GM23338 (cell line): ENCODE results near the gene UPF1. TPM values are rescaled to one million over a fixed set of nuclear protein-coding genes. Genes with fewer than 3 reads are reported as not detected.

Experiments used
- ATAC-seq: fragments of 200-7000 bp; cut with Tn5 transposase; 3 replicates; pipeline ENCODE4 v1.9.1; 2020
- DNase-seq: peaks from one replicate; pipeline ENCODE4 v3.0.0-alpha.2; 2015; ENCODE audit warnings: low spot score
- H2AFZ ChIP-seq: fragments of 200-600 bp; sonication (generic); 2 replicates; pipeline ENCODE4 v1.8.0; 2016; ENCODE audit warnings: antibody characterized with exemption, mild to moderate bottlenecking, moderate library complexity
- H3F3A ChIP-seq: fragments of 200-600 bp; sonication (generic); replicated peaks from 2 replicates; pipeline ENCODE4 v1.8.0; 2017; ENCODE audit warnings: antibody characterized with exemption, mixed run types, low read depth
- H3K27ac ChIP-seq: fragments of 200-600 bp; sonication (generic); 2 replicates; pipeline ENCODE4 v1.6.1; 2016; ENCODE audit warnings: low read depth
- H3K27me3 ChIP-seq: fragments of 200-600 bp; sonication (generic); 2 replicates; pipeline ENCODE4 v1.8.0; 2016; ENCODE audit warnings: mild to moderate bottlenecking, mixed run types, moderate library complexity; ENCODE audit not compliant: insufficient read depth
- H3K36me3 ChIP-seq: fragments of 200-600 bp; sonication (generic); 2 replicates; pipeline ENCODE4 v1.8.0; 2016; ENCODE audit warnings: mild to moderate bottlenecking; ENCODE audit not compliant: insufficient read depth
- H3K4me1 ChIP-seq: fragments of 200-600 bp; sonication (generic); 2 replicates; pipeline ENCODE4 v1.8.0; 2016; ENCODE audit warnings: mild to moderate bottlenecking, moderate library complexity; ENCODE audit not compliant: insufficient read depth
- H3K4me2 ChIP-seq: fragments of 200-600 bp; sonication (generic); 2 replicates; pipeline ENCODE4 v1.7.1; 2017; ENCODE audit warnings: mixed run types
- H3K4me3 ChIP-seq: fragments of 200-600 bp; sonication (generic); 2 replicates; pipeline ENCODE4 v1.6.1; 2016; ENCODE audit warnings: mixed run types
- H3K79me2 ChIP-seq: fragments of 200-600 bp; sonication (generic); replicated peaks from 2 replicates; pipeline ENCODE4 v1.8.0; 2017; ENCODE audit warnings: mild to moderate bottlenecking; ENCODE audit not compliant: insufficient read depth
- H3K9me2 ChIP-seq: fragments of 200-600 bp; sonication (generic); 2 replicates; pipeline ENCODE4 v1.8.0; 2017; ENCODE audit not compliant: insufficient read depth
- H4K20me1 ChIP-seq: fragments of 200-600 bp; sonication (generic); replicated peaks from 2 replicates; pipeline ENCODE4 v1.8.0; 2017; ENCODE audit warnings: mild to moderate bottlenecking; ENCODE audit not compliant: insufficient read depth
- H3K27ac Mint-ChIP-seq: 2 replicates; pipeline ENCODE4 v1.8.0; 2020; ENCODE audit warnings: inconsistent platforms, mild to moderate bottlenecking, moderate library complexity, mixed read lengths
- H3K27me3 Mint-ChIP-seq: 3 replicates; pipeline ENCODE4 v1.8.0; 2022; ENCODE audit warnings: low read depth, mild to moderate bottlenecking, moderate library complexity, mixed read lengths, inconsistent platforms; ENCODE audit not compliant: insufficient read depth, poor library complexity
- H3K36me3 Mint-ChIP-seq: 3 replicates; pipeline ENCODE4 v1.8.0; 2021; ENCODE audit warnings: low read depth, mild to moderate bottlenecking, inconsistent platforms, moderate library complexity, mixed read lengths
- H3K4me1 Mint-ChIP-seq: 3 replicates; pipeline ENCODE4 v1.8.0; 2020; ENCODE audit warnings: mild to moderate bottlenecking, inconsistent platforms, mixed read lengths
- H3K4me3 Mint-ChIP-seq: 3 replicates; pipeline ENCODE4 v1.8.0; 2021; ENCODE audit warnings: moderate library complexity, mild to moderate bottlenecking, inconsistent platforms, mixed read lengths
- H3K9me3 Mint-ChIP-seq: 3 replicates; pipeline ENCODE4 v1.8.0; 2020; ENCODE audit warnings: moderate library complexity, mild to moderate bottlenecking, inconsistent platforms, mixed read lengths
- CREB1 ChIP-seq: fragments of 250-450 bp; sonication (Bioruptor Pico); IDR thresholded peaks from 2 replicates; pipeline ENCODE4 v1.5.0; 2020; ENCODE audit warnings: low read depth, mild to moderate bottlenecking, moderate library complexity
- CTCF ChIP-seq, 2 experiments: fragments of 200-600 bp in 1 of 2; sonication (generic) in 1 of 2; conservative IDR thresholded peaks; 2 replicates each; pipeline versions ENCODE4 v1.5.1 to v1.6.1; 2016 to 2017; ENCODE audit warnings: antibody characterized with exemption in 2 of 2, low read depth in 2 of 2, mild to moderate bottlenecking in 2 of 2, moderate library complexity in 1 of 2
- ETS1 ChIP-seq: IDR thresholded peaks from 2 replicates; pipeline ENCODE4 v1.6.1; 2016; ENCODE audit warnings: antibody characterized with exemption
- EZH2 ChIP-seq: fragments of 200-600 bp; sonication (generic); IDR thresholded peaks from one replicate; pipeline ENCODE4 v1.8.0; 2017; ENCODE audit warnings: antibody characterized with exemption, mild to moderate bottlenecking, low read depth; ENCODE audit not compliant: unreplicated experiment
- EZH2phosphoT487 ChIP-seq: fragments of 200-600 bp; sonication (generic); IDR thresholded peaks from one replicate; pipeline ENCODE4 v1.8.1; 2018; ENCODE audit warnings: antibody characterized with exemption; ENCODE audit not compliant: unreplicated experiment
- JUNB ChIP-seq: IDR thresholded peaks from one replicate; pipeline ENCODE4 v1.6.1; 2016; ENCODE audit warnings: antibody characterized with exemption; ENCODE audit not compliant: unreplicated experiment
- NANOG ChIP-seq: IDR thresholded peaks from 2 replicates; pipeline ENCODE4 v1.6.1; 2016; ENCODE audit warnings: antibody characterized with exemption, borderline replicate concordance
- POLR2AphosphoS5 ChIP-seq: IDR thresholded peaks from 2 replicates; pipeline ENCODE4 v1.6.1; 2016; ENCODE audit warnings: antibody characterized with exemption, low read depth
- REST ChIP-seq: IDR thresholded peaks from one replicate; pipeline ENCODE4 v1.6.1; 2018; ENCODE audit warnings: antibody characterized with exemption; ENCODE audit not compliant: unreplicated experiment
- STAT1 ChIP-seq: IDR thresholded peaks from one replicate; pipeline ENCODE4 v1.6.1; 2016; ENCODE audit warnings: antibody characterized with exemption; ENCODE audit not compliant: unreplicated experiment
- ZNF114 ChIP-seq: fragments of 250-450 bp; sonication (Bioruptor Pico); IDR thresholded peaks from 2 replicates; pipeline ENCODE4 v1.5.0; 2020; ENCODE audit warnings: mild to moderate bottlenecking, moderate library complexity
- ZNF331 ChIP-seq: fragments of 250-450 bp; sonication (Bioruptor Pico); IDR thresholded peaks from 2 replicates; pipeline ENCODE4 v1.5.0; 2020; ENCODE audit warnings: low read depth, mild to moderate bottlenecking, moderate library complexity
- ZNF462 ChIP-seq: fragments of 250-450 bp; sonication (Bioruptor Pico); IDR thresholded peaks from 2 replicates; pipeline ENCODE4 v1.5.0; 2020; ENCODE audit warnings: mild to moderate bottlenecking, moderate library complexity
- polyA plus RNA-seq: library from polyadenylated mRNA; unstranded; fragments of >200 nt; fragmentation: Nextera tagmentation; extraction: Ambion mirVana; gene quantifications from 2 replicates; pipeline ENCODE4 v1.2.1, GENCODE V29; 2016
- total RNA-seq: library from RNA; depleted of rRNA; stranded (reverse); fragments of >200 nt; shearing (Covaris generic); gene quantifications from 2 replicates; pipeline ENCODE4 v1.2.3, GENCODE V29; 2014

Gene UPF1
- total and polyA plus RNA-seq, 2 experiments from 2014 or later, result 13.8 to 138 TPM

GRCh38 chr19:18814063-18814462 lies 17.7 kb upstream of the UPF1 start:
- DNase-seq, result no peak
- Histone ChIP-seq H3K36me3 (no peaks in the 10 kb centered on the region), H4K20me1 (no peaks in the 10 kb centered on the region), H3K79me2 (no peaks in the 10 kb centered on the region), H3K9me2 (no peaks in the 10 kb centered on the region), H3K27me3 (peaks cover 44% of the 10 kb centered on the region), H3K4me1 (no peaks in the 10 kb centered on the region), H3K4me2 (no peak overlapping the region), H3K27ac (no peak overlapping the region), H2AFZ (no peak overlapping the region), H3K4me3 (no peak overlapping the region), H3F3A (no peaks in the 10 kb centered on the region)
- Mint-ChIP-seq H3K27ac (no peak overlapping the region), H3K4me1 (no peaks in the 10 kb centered on the region), H3K27me3 (peaks cover 17% of the 10 kb centered on the region), H3K4me3 (no peak overlapping the region), H3K9me3 (no peaks in the 10 kb centered on the region), H3K36me3 (no peaks in the 10 kb centered on the region)
- ATAC-seq, result no peak
- TF ChIP-seq POLR2AphosphoS5 (no peak), REST (no peak), STAT1 (no peak), NANOG (no peak), ZNF331 (CRISPR knock-in tag) (no peak), ZNF114 (no peak), EZH2 (no peak), EZH2phosphoT487 (no peak), ETS1 (no peak), ZNF462 (CRISPR knock-in tag) (no peak), CTCF (conservative IDR thresholded peaks at IDR 0.05; ENCODE audit: low read depth in 2 of 2) (no peak), JUNB (no peak), CREB1 (CRISPR knock-in tag) (no peak)
